GM23248 (cell line): ENCODE data around the gene KCNS1. TPM values are rescaled to one million over a fixed set of nuclear protein-coding genes. Genes with fewer than 3 reads are reported as not detected.

ENCODE experiments used
- DNase-seq: peaks from one replicate; pipeline ENCODE4 v3.0.0-alpha.2; 2015
- H2AFZ ChIP-seq: fragments of 200-600 bp; sonication (generic); 2 replicates; pipeline ENCODE4 v1.6.1; 2016; ENCODE audit warnings: antibody characterized with exemption
- H3F3A ChIP-seq: fragments of 200-600 bp; sonication (generic); 2 replicates; pipeline ENCODE4 v1.6.1; 2016; ENCODE audit warnings: mild to moderate bottlenecking, antibody characterized with exemption, mixed run types; ENCODE audit not compliant: insufficient read depth
- H3K27ac ChIP-seq: fragments of 200-600 bp; sonication (generic); 2 replicates; pipeline ENCODE4 v1.5.1; 2016; ENCODE audit warnings: mild to moderate bottlenecking
- H3K27me3 ChIP-seq: fragments of 200-600 bp; sonication (generic); replicated peaks from 2 replicates; pipeline ENCODE4 v1.6.1; 2016; ENCODE audit warnings: mild to moderate bottlenecking; ENCODE audit not compliant: insufficient read depth
- H3K36me3 ChIP-seq: fragments of 200-600 bp; sonication (generic); 2 replicates; pipeline ENCODE4 v1.6.1; 2016; ENCODE audit warnings: low read depth, mild to moderate bottlenecking
- H3K4me1 ChIP-seq: fragments of 200-600 bp; sonication (generic); 2 replicates; pipeline ENCODE4 v1.6.1; 2016; ENCODE audit warnings: mild to moderate bottlenecking; ENCODE audit not compliant: insufficient read depth
- H3K4me2 ChIP-seq: fragments of 200-600 bp; sonication (generic); one replicate; pipeline ENCODE4 v1.6.1; 2016; ENCODE audit warnings: mild to moderate bottlenecking; ENCODE audit not compliant: unreplicated experiment
- H3K4me3 ChIP-seq: fragments of 200-600 bp; sonication (generic); 2 replicates; pipeline ENCODE4 v1.5.1; 2016; ENCODE audit warnings: mild to moderate bottlenecking
- H3K79me2 ChIP-seq: fragments of 200-600 bp; sonication (generic); 2 replicates; pipeline ENCODE4 v1.6.1; 2016; ENCODE audit warnings: mild to moderate bottlenecking; ENCODE audit not compliant: insufficient read depth
- H3K9ac ChIP-seq: fragments of 200-600 bp; sonication (generic); 2 replicates; pipeline ENCODE4 v1.6.1; 2016; ENCODE audit warnings: mild to moderate bottlenecking
- H3K9me2 ChIP-seq: fragments of 200-600 bp; sonication (generic); 2 replicates; pipeline ENCODE4 v1.6.1; 2016; ENCODE audit warnings: mixed run types, mild to moderate bottlenecking, moderate library complexity; ENCODE audit not compliant: insufficient read depth
- H3K9me3 ChIP-seq: fragments of 200-600 bp; sonication (generic); one replicate; pipeline ENCODE4 v1.6.1; 2017; ENCODE audit warnings: low read depth
- H4K20me1 ChIP-seq: fragments of 200-600 bp; sonication (generic); 2 replicates; pipeline ENCODE4 v1.6.0; 2016; ENCODE audit not compliant: insufficient read depth
- EZH2 ChIP-seq: fragments of 200-600 bp; sonication (generic); IDR thresholded peaks from 2 replicates; pipeline ENCODE4 v1.6.1; 2018; ENCODE audit warnings: antibody characterized with exemption, mild to moderate bottlenecking; ENCODE audit not compliant: insufficient read depth, poor library complexity, severe bottlenecking
- EZH2phosphoT487 ChIP-seq: fragments of 200-600 bp; sonication (generic); IDR thresholded peaks from 2 replicates; pipeline ENCODE4 v1.6.1; 2018; ENCODE audit warnings: antibody characterized with exemption, moderate library complexity, mild to moderate bottlenecking, low read depth; ENCODE audit not compliant: insufficient read depth
- WGBS, 2 experiments: methylation state at CpG; one replicate each; pipeline ENCODE4 v1.1.6; 2015 to 2017; ENCODE audit warnings: low lambda C conversion rate in 2 of 2, low coverage in 1 of 2; ENCODE audit errors: missing lambda C conversion rate in 2 of 2; 5-methylcytosine and 5-hydroxymethylcytosine counted together
- in situ Hi-C: fragments of 300-500 bp; cut with MboI; formaldehyde crosslinking; loops from 2 replicates; pipeline ENCODE4 v1.15.0; 2020
- polyA plus RNA-seq: library from polyadenylated mRNA; unstranded; fragments of >200 nt; fragmentation: Nextera tagmentation; extraction: Ambion mirVana; gene quantifications from 2 replicates; pipeline ENCODE4 v1.2.1, GENCODE V29; 2016
- total RNA-seq: library from RNA; depleted of rRNA; stranded (reverse); fragments of >200 nt; shearing (Covaris generic); gene quantifications from 2 replicates; pipeline ENCODE4 v1.2.3, GENCODE V29; 2014

Gene KCNS1
- total and polyA plus RNA-seq, 2 experiments from 2014 or later = 0.11 to 0.55 TPM

DNA sequence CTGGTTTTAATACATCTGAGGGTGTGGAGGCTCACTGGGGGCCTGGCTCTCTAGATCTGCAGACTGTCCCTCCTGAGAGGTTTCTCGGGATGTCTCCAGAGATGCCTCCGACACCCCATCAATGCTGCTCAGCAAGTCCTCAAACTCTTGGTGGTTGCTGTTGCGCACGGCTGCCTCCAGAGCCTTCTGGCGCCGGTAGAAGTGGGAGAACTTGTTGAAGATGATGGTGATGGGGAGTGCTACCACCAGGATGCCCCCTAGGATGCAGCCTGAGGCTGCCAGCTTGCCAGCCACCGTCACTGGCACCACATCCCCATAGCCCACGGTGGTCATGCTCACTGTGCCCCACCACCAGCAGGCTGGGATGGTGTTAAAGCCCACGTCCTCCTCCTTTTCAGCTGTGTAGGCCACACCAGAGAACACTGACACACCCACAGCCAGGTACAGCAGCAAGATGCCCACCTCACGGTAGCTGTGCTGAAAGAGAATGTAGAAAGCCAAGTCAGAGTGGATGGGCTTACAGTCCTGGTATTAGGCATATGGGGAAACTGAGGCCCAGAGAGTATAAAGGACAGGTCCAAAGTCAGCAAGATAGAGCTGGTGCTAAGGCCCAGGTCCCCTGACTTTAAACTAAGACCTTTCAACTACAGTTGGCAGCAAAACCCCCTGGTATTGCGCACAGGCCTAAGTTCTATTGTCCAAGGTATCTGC, 5.9 kb downstream of the KCNS1 start:
- no peak overlapping the region for H3K27ac ChIP-seq

DNA sequence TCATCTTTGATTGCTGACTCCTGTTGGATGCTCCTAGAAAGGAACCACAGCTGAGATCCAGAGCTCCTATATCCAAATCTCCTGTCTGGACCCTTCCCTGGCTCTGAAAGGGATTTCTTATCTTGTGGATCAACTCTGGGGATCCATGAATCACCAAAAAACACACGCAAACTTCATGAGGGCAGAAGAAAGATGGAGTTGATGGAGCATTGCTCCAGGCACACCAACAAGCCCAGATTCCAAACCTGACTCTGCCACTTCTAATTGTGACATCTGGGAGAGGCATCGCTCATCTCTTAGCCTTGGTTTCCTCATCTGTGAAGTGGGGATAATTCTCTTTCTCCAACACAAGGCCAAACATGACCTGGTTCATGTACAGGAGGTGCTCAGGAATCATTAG, 6.7 kb downstream of the KCNS1 start:
- H3K27me3 ChIP-seq = 0 out of 2 replicates have a peak, but pooled peaks cover 3% of the 10 kb centered on the region
- peaks cover 16% of the 10 kb centered on the region for H3K4me1 ChIP-seq
- no peaks in the 10 kb centered on the region for H3K36me3 ChIP-seq
- H3K9ac ChIP-seq = no peak overlapping the region
- TF ChIP-seq EZH2phosphoT487 = no peak
- no peak for TF ChIP-seq EZH2
- in situ Hi-C loops = loop anchor here (10.0 kb wide), 2 partner anchors 49 to 79 kb away; no protein-coding TSS in a partner anchor
- no peak for DNase-seq
- no peaks in the 10 kb centered on the region for H3K9me2 ChIP-seq
- no peak overlapping the region for H3K4me2 ChIP-seq
- WGBS, 2 experiments = 90 to 91% methylated on average over 2 of the region's 2 CpGs
- no peak overlapping the region for H3K27ac ChIP-seq
- H3K9me3 ChIP-seq = no peaks in the 10 kb centered on the region
- no peak overlapping the region for H2AFZ ChIP-seq
- no peaks in the 10 kb centered on the region for H4K20me1 ChIP-seq
- H3F3A ChIP-seq = peaks cover 14% of the 10 kb centered on the region
- no peak overlapping the region for H3K4me3 ChIP-seq
- H3K79me2 ChIP-seq = no peaks in the 10 kb centered on the region

More for the DNA sequence above, 5.9 kb downstream of the KCNS1 start:
- Histone ChIP-seq H4K20me1 (no peaks in the 10 kb centered on the region), H3K9ac (no peak overlapping the region), H3K36me3 (no peaks in the 10 kb centered on the region), H3K27me3 (0 out of 2 replicates have a peak, but pooled peaks cover 3% of the 10 kb centered on the region), H3K9me3 (no peaks in the 10 kb centered on the region), H3F3A (peaks cover 6% of the 10 kb centered on the region), H3K4me3 (no peak overlapping the region), H3K79me2 (no peaks in the 10 kb centered on the region), H3K4me2 (no peak overlapping the region), H3K9me2 (no peaks in the 10 kb centered on the region), H3K4me1 (peaks cover 12% of the 10 kb centered on the region), H2AFZ (peak overlapping the region; percentile 53)
- DNase-seq = no peak
- TF ChIP-seq EZH2 = no peak
- TF ChIP-seq EZH2phosphoT487 = no peak
- 95 to 99% methylated on average over 11 of the region's 11 CpGs for WGBS, 2 experiments
- in situ Hi-C loops = loop anchor here (10.0 kb wide), 2 partner anchors 50 to 80 kb away; no protein-coding TSS in a partner anchor

DNA sequence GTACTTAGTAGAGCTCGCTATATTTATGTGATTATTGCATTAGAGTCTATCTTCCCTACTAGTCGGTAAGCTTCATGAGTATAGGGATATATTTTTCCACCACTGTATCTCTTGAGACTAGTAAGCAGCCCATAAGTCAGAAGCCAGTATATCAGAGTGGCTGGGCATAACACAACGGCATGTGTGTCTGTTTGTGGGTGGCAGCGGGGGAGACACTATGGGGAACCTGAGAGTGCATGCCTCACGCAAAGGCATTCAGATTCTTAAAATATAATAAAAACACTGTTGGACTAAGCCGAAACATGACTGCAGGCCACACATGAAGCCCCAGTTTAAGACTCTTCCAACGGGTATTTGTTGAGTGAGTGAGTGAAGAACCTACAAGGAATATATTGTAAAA, 8.0 kb downstream of the KCNS1 start:
- no peak overlapping the region for H3K4me2 ChIP-seq
- peaks cover 29% of the 10 kb centered on the region for H3K4me1 ChIP-seq
- DNase-seq = no peak
- H4K20me1 ChIP-seq = no peaks in the 10 kb centered on the region
- H3K9me3 ChIP-seq = no peaks in the 10 kb centered on the region
- no peaks in the 10 kb centered on the region for H3K79me2 ChIP-seq
- H3K9me2 ChIP-seq = no peaks in the 10 kb centered on the region
- H3F3A ChIP-seq = peaks cover 24% of the 10 kb centered on the region
- no peak for TF ChIP-seq EZH2phosphoT487
- no peak for TF ChIP-seq EZH2
- WGBS, 2 experiments = 87 to 93% methylated on average over 7 of the region's 7 CpGs
- no peaks in the 10 kb centered on the region for H3K27me3 ChIP-seq
- in situ Hi-C loops = loop anchor here (10.0 kb wide), 2 partner anchors 48 to 78 kb away; no protein-coding TSS in a partner anchor
- no peak overlapping the region for H3K4me3 ChIP-seq
- H2AFZ ChIP-seq = no peak overlapping the region
- H3K9ac ChIP-seq = no peak overlapping the region
- no peaks in the 10 kb centered on the region for H3K36me3 ChIP-seq
- no peak overlapping the region for H3K27ac ChIP-seq

DNA sequence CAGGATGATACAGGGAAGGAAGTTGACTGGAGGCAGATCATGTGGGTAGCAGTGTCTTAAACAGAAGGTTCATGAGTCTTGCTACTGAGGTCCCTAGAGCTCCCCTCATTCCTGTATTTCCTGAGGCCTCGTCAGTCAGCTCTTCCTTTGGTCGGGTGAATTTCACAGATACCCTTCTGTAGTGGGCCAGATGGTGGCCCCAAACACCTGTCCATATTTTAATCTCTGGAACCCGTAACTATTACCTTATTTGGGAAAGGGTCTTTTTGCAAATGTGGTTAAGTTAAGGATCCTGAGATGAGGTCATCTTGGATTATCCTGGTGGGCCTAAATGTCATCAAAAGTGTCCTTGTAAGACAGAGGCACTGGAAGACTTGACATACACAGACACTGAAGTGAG, 9.6 kb downstream of the KCNS1 start:
- H3K27ac ChIP-seq = no peak overlapping the region
- no peaks in the 10 kb centered on the region for H3K79me2 ChIP-seq
- no peak for DNase-seq
- no peaks in the 10 kb centered on the region for H3K9me3 ChIP-seq
- H3K27me3 ChIP-seq = no peaks in the 10 kb centered on the region
- H3K4me1 ChIP-seq = peaks cover 44% of the 10 kb centered on the region
- H4K20me1 ChIP-seq = no peaks in the 10 kb centered on the region
- H3K4me3 ChIP-seq = no peak overlapping the region
- 89 to 95% methylated on average over 3 of the region's 3 CpGs for WGBS, 2 experiments
- no peak overlapping the region for H3K9ac ChIP-seq
- H3F3A ChIP-seq = peaks cover 39% of the 10 kb centered on the region
- peaks cover 6% of the 10 kb centered on the region; the same call in 1 of the 2 replicates for H3K9me2 ChIP-seq
- no peak overlapping the region for H3K4me2 ChIP-seq
- in situ Hi-C loops = loop anchor here (10.0 kb wide), 2 partner anchors 47 to 77 kb away; no protein-coding TSS in a partner anchor
- H2AFZ ChIP-seq = no peak overlapping the region
- TF ChIP-seq EZH2phosphoT487 = no peak
- no peak for TF ChIP-seq EZH2
- H3K36me3 ChIP-seq = no peaks in the 10 kb centered on the region
